Mesothelial cell of epicardium (in vitro differentiated cells): ENCODE results near the gene ACTR3. TPM values are rescaled to one million over a fixed set of nuclear protein-coding genes. Genes with fewer than 3 reads are reported as not detected.

Experiments
- DNase-seq, 2 experiments: peaks; one replicate each; pipeline ENCODE4 v3.0.0; 2021; ENCODE audit warnings: low spot score in 2 of 2; ENCODE audit not compliant: unreplicated experiment in 2 of 2
- H3K27ac Mint-ChIP-seq: 2 replicates; pipeline ENCODE4 v1.8.0; 2021; ENCODE audit warnings: mixed read lengths
- H3K27me3 Mint-ChIP-seq: 2 replicates; pipeline ENCODE4 v1.8.0; 2021; ENCODE audit warnings: low read depth, mixed read lengths
- H3K36me3 Mint-ChIP-seq: 2 replicates; pipeline ENCODE4 v1.8.0; 2021; ENCODE audit warnings: mixed read lengths
- H3K4me1 Mint-ChIP-seq: 2 replicates; pipeline ENCODE4 v1.8.0; 2021; ENCODE audit warnings: mixed read lengths
- H3K4me3 Mint-ChIP-seq: 2 replicates; pipeline ENCODE4 v1.8.0; 2021; ENCODE audit warnings: mild to moderate bottlenecking, moderate library complexity, mixed read lengths
- H3K9me3 Mint-ChIP-seq: 2 replicates; pipeline ENCODE4 v1.8.0; 2021; ENCODE audit warnings: mixed read lengths
- total RNA-seq: library from RNA; stranded (reverse); gene quantifications from 3 replicates; pipeline ENCODE4 v1.2.1, GENCODE V29; 2021
- TF ChIP-seq, protein P1 (sequence below): fragments of 200-600 bp; sonication (generic); IDR thresholded peaks from one replicate; pipeline ENCODE4 v1.5.0; 2021; ENCODE audit warnings: antibody characterized with exemption; ENCODE audit not compliant: unreplicated experiment

The ACTR3 gene
- total RNA-seq, 1 donor from 2014 or later, result 151 TPM

DNA sequence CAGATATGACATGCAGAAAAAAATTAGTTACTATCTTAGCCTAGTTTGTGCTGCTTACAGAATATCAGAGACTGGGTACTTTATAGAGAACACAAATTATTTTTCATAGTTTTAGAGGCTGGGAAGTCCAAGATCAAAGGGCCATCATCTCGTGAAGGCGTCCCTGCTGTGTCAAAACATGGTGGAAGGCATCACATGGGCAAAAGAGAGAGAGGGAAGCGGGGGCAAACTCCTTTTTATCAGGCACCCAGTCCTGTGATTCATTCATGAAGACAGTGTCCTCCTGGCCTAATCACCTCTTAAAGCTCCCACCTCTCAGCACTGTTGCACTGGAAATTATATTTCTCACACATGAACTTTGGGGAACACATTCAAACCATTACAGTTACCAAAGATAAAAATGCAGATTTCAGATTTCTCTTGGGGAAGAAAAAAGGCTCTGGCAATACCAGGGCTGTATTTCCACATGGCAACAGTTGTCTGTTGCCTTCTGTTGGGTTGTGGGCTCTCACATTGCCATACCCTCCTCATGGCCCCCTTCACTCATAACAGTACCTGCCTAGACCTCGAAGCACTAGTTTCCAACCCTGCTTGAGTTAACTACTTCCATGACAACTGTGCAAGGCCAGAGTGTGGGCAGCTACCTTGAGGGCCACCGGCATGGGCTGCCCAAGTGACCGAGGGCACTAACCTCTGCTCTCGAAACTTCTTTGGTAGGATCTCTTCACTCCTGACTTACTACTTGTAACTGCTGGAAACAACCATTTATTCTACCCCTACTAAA is 2.7 kb upstream of the ACTR3 start:
- no peak for DNase-seq
- H3K36me3 Mint-ChIP-seq, result no peaks in the 10 kb centered on the region
- no peaks in the 10 kb centered on the region for H3K27me3 Mint-ChIP-seq
- peak overlapping the region; percentile 37 for H3K27ac Mint-ChIP-seq
- TF ChIP-seq, protein P1, sequence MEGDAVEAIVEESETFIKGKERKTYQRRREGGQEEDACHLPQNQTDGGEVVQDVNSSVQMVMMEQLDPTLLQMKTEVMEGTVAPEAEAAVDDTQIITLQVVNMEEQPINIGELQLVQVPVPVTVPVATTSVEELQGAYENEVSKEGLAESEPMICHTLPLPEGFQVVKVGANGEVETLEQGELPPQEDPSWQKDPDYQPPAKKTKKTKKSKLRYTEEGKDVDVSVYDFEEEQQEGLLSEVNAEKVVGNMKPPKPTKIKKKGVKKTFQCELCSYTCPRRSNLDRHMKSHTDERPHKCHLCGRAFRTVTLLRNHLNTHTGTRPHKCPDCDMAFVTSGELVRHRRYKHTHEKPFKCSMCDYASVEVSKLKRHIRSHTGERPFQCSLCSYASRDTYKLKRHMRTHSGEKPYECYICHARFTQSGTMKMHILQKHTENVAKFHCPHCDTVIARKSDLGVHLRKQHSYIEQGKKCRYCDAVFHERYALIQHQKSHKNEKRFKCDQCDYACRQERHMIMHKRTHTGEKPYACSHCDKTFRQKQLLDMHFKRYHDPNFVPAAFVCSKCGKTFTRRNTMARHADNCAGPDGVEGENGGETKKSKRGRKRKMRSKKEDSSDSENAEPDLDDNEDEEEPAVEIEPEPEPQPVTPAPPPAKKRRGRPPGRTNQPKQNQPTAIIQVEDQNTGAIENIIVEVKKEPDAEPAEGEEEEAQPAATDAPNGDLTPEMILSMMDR, result no peak
- no peaks in the 10 kb centered on the region for H3K9me3 Mint-ChIP-seq
- H3K4me3 Mint-ChIP-seq, result no peak overlapping the region
- H3K4me1 Mint-ChIP-seq, result peaks cover 40% of the 10 kb centered on the region

DNA sequence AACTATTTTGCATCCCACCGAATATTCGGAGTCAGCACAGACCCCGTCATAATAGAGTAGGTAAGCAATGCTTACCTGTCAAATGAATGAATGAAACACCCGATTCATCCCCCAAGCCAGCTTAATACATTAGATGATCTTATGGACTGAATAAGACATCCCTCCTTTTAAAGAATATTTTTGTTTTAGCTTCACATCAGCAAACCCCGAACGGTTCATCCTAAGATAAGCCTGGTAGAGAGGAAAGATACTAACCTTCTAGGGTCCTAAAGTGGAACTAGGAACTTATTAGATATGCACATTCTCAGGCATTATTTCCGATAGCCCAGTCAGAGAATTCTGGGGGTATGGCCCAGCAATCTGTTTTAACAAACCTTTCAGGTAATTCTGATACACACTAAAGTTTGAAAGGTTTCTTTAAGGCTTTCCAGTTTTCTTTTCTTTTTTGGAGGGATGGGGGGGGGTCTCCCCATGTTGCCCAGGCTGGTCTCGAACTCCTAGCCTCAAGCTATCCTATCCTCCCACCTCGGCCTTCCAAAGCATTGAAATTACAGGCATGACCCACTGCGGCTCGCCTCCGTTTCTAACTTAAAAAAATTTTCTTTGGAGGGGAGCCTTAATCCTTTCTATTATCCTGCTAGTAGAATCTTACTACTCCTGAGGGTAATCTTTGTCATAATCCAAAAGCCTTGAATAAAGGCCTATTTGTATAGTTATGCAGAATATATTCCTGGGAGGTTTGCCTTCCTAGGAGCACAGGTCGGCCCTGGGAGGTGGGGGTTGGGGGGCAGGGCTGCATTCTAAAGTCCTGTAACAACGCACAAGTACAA is 1.0 kb upstream of the ACTR3 start:
- peak overlapping the region; percentile 100 for H3K27ac Mint-ChIP-seq
- TF ChIP-seq, protein P1, result no peak
- H3K36me3 Mint-ChIP-seq, result peaks cover 2% of the 10 kb centered on the region
- no peak for DNase-seq
- peak overlapping the region; percentile 99 for H3K4me3 Mint-ChIP-seq
- H3K9me3 Mint-ChIP-seq, result no peaks in the 10 kb centered on the region
- peaks cover 56% of the 10 kb centered on the region for H3K4me1 Mint-ChIP-seq
- no peaks in the 10 kb centered on the region for H3K27me3 Mint-ChIP-seq

DNA sequence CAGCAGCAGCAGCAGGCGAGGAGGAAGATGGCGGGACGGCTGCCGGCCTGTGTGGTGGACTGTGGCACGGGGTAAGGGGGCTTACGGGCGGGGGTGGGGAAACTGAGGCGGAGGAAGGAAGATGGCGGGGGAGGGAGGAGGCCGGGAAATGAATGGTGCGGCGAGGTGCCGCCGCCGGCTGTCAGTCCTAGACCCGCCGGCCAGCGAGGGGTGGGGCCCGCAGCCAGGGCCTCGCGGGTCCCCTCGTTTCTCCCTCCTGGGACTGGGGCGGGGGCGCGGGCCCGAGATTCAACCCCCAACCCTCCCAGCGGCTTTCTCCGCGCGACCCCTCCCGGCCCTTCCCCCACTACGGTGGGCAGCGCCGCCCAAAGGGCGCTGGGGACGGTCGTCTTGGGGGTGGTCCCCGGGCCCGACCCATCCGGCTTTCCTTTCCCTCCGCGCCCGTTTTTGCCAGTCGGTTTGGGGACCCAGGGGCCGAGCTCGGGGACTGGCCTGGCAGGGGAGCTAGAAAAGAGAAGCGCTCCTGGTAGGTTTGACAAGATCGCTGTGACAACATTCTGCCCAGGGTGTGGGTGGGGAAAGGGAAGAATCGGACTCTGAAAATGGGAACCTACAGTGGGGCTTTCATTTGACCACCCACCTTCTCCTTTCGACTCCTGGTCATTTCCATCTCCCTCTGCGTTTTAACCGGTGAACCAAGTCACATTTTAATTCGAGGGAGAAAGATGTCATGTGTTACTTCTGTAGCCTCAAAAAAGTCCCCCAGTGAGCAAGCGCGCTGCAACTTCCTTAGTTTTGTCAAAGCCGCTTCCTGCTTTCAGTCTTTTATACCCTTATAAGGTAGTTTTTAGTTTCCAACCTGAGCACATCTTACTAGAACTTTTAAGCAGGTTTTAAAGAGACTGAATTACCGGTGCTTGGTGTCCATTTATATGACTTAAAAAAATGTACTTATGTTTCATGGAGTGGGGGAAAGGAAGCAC is 655 bp downstream of the ACTR3 start:
- Mint-ChIP-seq H3K4me3 (peak overlapping the region; percentile 99), H3K36me3 (peaks cover 2% of the 10 kb centered on the region), H3K27ac (peak overlapping the region; percentile 100), H3K27me3 (no peaks in the 10 kb centered on the region), H3K9me3 (no peaks in the 10 kb centered on the region), H3K4me1 (peaks cover 71% of the 10 kb centered on the region)
- peak; percentile 24 to 59 for DNase-seq
- TF ChIP-seq, protein P1, result no peak

DNA sequence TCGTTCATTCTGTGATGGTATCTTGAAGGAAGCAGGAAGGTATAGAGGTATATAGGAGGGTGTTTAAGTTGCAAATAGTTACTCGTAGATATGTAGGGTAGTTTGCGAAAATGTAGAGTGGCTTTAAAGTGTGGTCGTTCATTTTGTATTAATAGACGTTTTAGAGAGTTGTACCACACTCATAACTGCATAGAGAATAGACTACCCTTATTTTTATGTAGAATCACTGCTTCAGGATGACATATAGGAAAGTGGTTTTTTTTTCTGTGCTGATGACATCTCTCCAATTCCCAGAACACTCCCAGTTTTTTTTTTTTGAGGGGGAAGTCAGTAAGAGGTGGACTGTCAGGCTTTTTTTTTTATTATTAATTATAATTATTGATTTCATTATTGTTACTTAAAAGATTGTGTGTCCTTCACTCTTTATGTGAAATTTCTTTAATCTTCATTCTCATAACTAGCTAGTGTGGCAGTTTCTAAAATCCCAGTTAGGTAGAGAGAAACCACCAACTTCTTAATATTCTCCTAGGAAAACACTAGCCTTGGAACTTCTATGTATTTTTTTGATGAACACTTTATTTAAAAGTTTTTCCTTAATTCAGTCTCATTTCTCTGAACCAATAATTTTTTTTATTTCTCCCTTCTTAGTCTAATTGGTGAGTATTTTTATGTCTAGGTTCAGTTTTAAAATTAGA is 1.5 kb downstream of the ACTR3 start:
- peak overlapping the region; percentile 99 for H3K4me3 Mint-ChIP-seq
- TF ChIP-seq, protein P1, result no peak
- DNase-seq, result no peak

More for the DNA sequence above, 1.5 kb downstream of the ACTR3 start:
- no peaks in the 10 kb centered on the region for H3K27me3 Mint-ChIP-seq
- H3K27ac Mint-ChIP-seq, result peak overlapping the region; percentile 97
- H3K36me3 Mint-ChIP-seq, result peaks cover 2% of the 10 kb centered on the region
- peaks cover 77% of the 10 kb centered on the region for H3K4me1 Mint-ChIP-seq
- no peaks in the 10 kb centered on the region for H3K9me3 Mint-ChIP-seq
